Lung (tissue), 12 donors: ENCODE results near the gene MAGI2. TPM values are rescaled to one million over a fixed set of nuclear protein-coding genes. Genes with fewer than 3 reads are reported as not detected.

Source experiments
- ATAC-seq: fragments of 200-7000 bp; cut with Tn5 transposase; one replicate; pipeline ENCODE4 v1.9.1; 2020; ENCODE audit warnings: moderate number of reproducible peaks; ENCODE audit not compliant: insufficient read depth, low FRiP score
- DNase-seq, 3 donors: peaks; one replicate each; pipeline ENCODE4 v3.0.0-alpha.2; 2013 to 2017
- H3K27ac ChIP-seq, 2 donors: one replicate each; pipeline ENCODE4 v1.5.1; 2013; ENCODE audit warnings: mild to moderate bottlenecking in 2 of 2, moderate library complexity in 2 of 2, control low read depth in 1 of 2, inconsistent platforms in 1 of 2, low read depth in 1 of 2, low read length in 1 of 2
- H3K27me3 ChIP-seq, 3 donors: one replicate each; pipeline ENCODE4 v1.5.1; 2013; ENCODE audit warnings: low read length in 2 of 3; ENCODE audit not compliant: control insufficient read depth in 3 of 3, insufficient read depth in 3 of 3
- H3K36me3 ChIP-seq, 4 donors: one replicate each; pipeline ENCODE4 v1.5.1; 2013; ENCODE audit warnings: low read length in 4 of 4, mild to moderate bottlenecking in 1 of 4, moderate library complexity in 1 of 4; ENCODE audit not compliant: control insufficient read depth in 4 of 4, insufficient read depth in 4 of 4
- H3K4me1 ChIP-seq, 5 donors: one replicate each; pipeline ENCODE4 v1.5.1; 2013; ENCODE audit warnings: low read length in 5 of 5, mild to moderate bottlenecking in 2 of 5, moderate library complexity in 1 of 5; ENCODE audit not compliant: control insufficient read depth in 5 of 5, insufficient read depth in 5 of 5
- H3K4me3 ChIP-seq: one replicate; pipeline ENCODE4 v1.5.1; 2013; ENCODE audit warnings: mild to moderate bottlenecking, control low read depth, moderate library complexity
- H3K9ac ChIP-seq, 2 donors: one replicate each; pipeline ENCODE4 v1.5.1; 2013; ENCODE audit warnings: low read length in 2 of 2, control low read depth in 1 of 2; ENCODE audit not compliant: insufficient read depth in 1 of 2
- H3K9me3 ChIP-seq, 4 donors: one replicate each; pipeline ENCODE4 v1.5.1; 2013; ENCODE audit warnings: low read length in 3 of 4, mild to moderate bottlenecking in 1 of 4, moderate library complexity in 1 of 4; ENCODE audit not compliant: control insufficient read depth in 4 of 4, insufficient read depth in 3 of 4
- WGBS, 2 donors: extraction: QIAGEN DNeasy Blood & Tissue Kit; methylation state at CpG; one replicate each; pipeline ENCODE4 v1.1.7; 2013; 5-methylcytosine and 5-hydroxymethylcytosine counted together
- polyA plus RNA-seq, 2 donors: library from polyadenylated mRNA; stranded (reverse); fragments of 200-250 nt; gene quantifications; one replicate each; pipeline ENCODE4 v1.2.1, GENCODE V29; 2013
- total RNA-seq, 2 donors: library from RNA; depleted of rRNA in 1 of 2; stranded (reverse); fragments of >200 nt in 1 of 2; gene quantifications; one replicate each; pipeline ENCODE4 v1.2.1, GENCODE V29; 2014 to 2021
- TF ChIP-seq, protein P1 (sequence below): IDR thresholded peaks from 2 replicates; pipeline ENCODE4 v1.5.1; 2012; ENCODE audit warnings: mild to moderate bottlenecking; ENCODE audit errors: control extremely low read depth, extremely low read depth
- donor health status: control.
- donor health status: control.
- donor health status: Bipolar disorder and iron deficiency.
- donor health status: healthy.
- donor health status: DM: yes; HTN: yes; CAD: no.

The MAGI2 gene
- total and polyA plus RNA-seq, 4 donors, result 0.94 to 18.0 (median 5.3) TPM

DNA sequence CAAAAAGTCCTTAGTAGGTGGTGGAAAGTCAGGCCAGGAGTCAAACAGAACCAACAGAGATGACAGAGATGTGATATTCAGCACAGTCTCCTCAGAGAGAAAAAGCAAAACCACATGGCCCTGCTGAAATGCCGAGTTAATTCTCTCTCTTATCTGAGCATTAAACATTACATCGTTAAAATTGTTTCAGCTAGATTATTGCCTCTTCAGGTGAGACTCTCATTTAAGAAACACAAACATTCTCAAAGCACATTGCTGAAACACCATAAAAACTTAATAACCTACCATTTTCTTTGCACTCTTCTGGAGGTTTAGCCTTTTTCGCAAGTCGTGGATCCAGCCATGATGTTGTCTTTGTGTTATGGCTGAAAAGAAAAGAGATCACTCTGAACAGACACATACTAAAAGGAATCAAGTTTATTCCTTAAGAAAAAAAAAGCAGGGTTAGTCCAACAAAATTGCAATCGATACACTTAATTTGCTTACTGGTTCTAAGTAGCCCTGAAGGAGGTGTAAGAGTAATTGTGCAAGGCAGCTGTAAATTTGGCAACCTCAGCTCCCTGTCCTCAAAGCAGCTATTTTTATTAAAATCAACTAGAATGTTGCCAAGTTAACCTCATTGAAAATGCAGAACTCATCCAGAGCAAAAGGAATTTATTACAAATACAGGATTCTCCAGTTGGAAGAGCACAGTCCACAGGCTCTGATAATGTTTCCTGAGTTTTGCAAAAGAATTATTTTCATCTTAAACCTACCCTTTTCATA lies 963.8 kb downstream of the MAGI2 start:
- H3K9ac ChIP-seq, result no peak overlapping the region
- WGBS, 2 donors, result 60 to 74% methylated on average over 5 of the region's 5 CpGs
- H3K36me3 ChIP-seq, result peaks cover 0 to 1% (median 0%) of the 10 kb centered on the region in 4 donors
- peak in 2 of 3 donors; percentile 15 to 38 for DNase-seq
- no peaks in the 10 kb centered on the region for H3K27me3 ChIP-seq
- TF ChIP-seq, protein P1, sequence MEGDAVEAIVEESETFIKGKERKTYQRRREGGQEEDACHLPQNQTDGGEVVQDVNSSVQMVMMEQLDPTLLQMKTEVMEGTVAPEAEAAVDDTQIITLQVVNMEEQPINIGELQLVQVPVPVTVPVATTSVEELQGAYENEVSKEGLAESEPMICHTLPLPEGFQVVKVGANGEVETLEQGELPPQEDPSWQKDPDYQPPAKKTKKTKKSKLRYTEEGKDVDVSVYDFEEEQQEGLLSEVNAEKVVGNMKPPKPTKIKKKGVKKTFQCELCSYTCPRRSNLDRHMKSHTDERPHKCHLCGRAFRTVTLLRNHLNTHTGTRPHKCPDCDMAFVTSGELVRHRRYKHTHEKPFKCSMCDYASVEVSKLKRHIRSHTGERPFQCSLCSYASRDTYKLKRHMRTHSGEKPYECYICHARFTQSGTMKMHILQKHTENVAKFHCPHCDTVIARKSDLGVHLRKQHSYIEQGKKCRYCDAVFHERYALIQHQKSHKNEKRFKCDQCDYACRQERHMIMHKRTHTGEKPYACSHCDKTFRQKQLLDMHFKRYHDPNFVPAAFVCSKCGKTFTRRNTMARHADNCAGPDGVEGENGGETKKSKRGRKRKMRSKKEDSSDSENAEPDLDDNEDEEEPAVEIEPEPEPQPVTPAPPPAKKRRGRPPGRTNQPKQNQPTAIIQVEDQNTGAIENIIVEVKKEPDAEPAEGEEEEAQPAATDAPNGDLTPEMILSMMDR, result no peak
- no peak overlapping the region for H3K27ac ChIP-seq
- ATAC-seq, result no peak
- H3K4me3 ChIP-seq, result no peak overlapping the region
- no peaks in the 10 kb centered on the region for H3K9me3 ChIP-seq
- H3K4me1 ChIP-seq, result peaks cover 0 to 13% (median 0%) of the 10 kb centered on the region in 5 donors

DNA sequence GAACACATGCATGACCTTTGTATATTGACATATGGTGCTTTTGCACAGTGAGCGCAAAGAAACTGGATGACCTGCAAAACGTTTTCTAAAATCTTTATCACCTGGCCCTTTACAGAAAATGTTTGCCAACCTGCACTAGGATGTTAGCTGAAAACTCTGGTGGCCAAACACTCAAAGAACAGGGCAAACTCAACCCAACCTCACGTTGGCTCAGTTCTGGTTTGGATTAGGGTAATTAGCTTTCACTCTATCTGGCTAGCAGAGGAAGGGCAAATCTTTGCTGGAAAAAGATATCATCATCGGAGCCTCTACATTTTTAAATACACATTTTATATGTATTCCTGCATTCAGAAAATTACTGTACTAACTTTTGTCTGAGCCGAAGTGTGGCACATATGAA lies 966.0 kb downstream of the MAGI2 start:
- TF ChIP-seq, protein P1, result no peak
- H3K9me3 ChIP-seq, result no peaks in the 10 kb centered on the region
- H3K27ac ChIP-seq, result no peak overlapping the region
- H3K4me3 ChIP-seq, result no peak overlapping the region
- DNase-seq, result no peak
- peaks cover 0 to 1% (median 0%) of the 10 kb centered on the region in 4 donors for H3K36me3 ChIP-seq
- H3K27me3 ChIP-seq, result no peaks in the 10 kb centered on the region
- H3K4me1 ChIP-seq, result peaks cover 0 to 13% (median 0%) of the 10 kb centered on the region in 5 donors
- ATAC-seq, result no peak
- WGBS, 2 donors, result 65 to 79% methylated on average over 5 of the region's 5 CpGs
- H3K9ac ChIP-seq, result no peak overlapping the region

DNA sequence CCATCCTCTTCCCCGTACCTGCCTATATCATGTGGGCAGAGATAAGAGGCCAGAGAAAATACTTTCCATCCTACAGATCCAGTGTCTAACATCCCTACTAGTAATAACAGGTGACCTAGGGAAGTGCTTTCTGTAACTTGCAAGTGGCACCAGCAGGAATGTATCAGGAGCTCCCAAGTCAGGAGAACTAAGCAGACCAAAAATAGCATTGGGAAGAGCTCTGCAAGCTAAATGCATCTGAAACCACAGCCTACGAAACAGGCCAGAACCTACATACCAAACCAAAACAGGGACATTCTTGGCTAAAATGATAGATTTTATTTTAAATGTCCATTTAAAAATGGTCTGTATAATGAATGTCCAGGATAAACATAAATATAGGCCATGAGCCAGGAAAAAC lies 974.1 kb downstream of the MAGI2 start:
- Histone ChIP-seq H3K9ac (no peak overlapping the region), H3K36me3 (no peaks in the 10 kb centered on the region), H3K9me3 (peaks cover 0 to 1% (median 0%) of the 10 kb centered on the region in 4 donors), H3K4me1 (no peaks in the 10 kb centered on the region), H3K4me3 (no peak overlapping the region), H3K27me3 (no peaks in the 10 kb centered on the region), H3K27ac (no peak overlapping the region)
- ATAC-seq (no peak), DNase-seq (no peak)
- WGBS, 2 donors, result 93 to 94% methylated on average over 2 of the region's 2 CpGs
- TF ChIP-seq, protein P1, result no peak
